Measurements from ENCODE around the gene RNF208.
"Not testable (repeated sequence)": the region's sequence is repeated elsewhere in the genome, so short reads cannot be mapped to it uniquely, and the experiment has no call there.

The RNF208 gene

GRCh38 chr9:137262909-137263285 is 40.9 kb upstream of the RNF208 start:
- Histone ChIP-seq H3K27me3 (ENCODE audit: control insufficient read depth, insufficient read depth, low read length) (no peaks in the 10 kb centered on the region), H3K9me3 (ENCODE audit: control insufficient read depth, low read length) (no peaks in the 10 kb centered on the region), H3K4me3 (ENCODE audit: low read length) (no peak overlapping the region), H3K9ac (ENCODE audit: low read length) (no peak overlapping the region), H3K4me1 (ENCODE audit: control insufficient read depth, insufficient read depth, low read length) (peaks cover 2% of the 10 kb centered on the region), H3K36me3 (ENCODE audit: control insufficient read depth, insufficient read depth, low read length) (peaks cover 4% of the 10 kb centered on the region)

GRCh38 chr9:137262173-137262908 is 40.3 kb upstream of the RNF208 start:
- H3K27me3 ChIP-seq (ENCODE audit: control insufficient read depth, insufficient read depth, low read length); H3K9me3 ChIP-seq (ENCODE audit: control insufficient read depth, low read length); H3K4me1 ChIP-seq (ENCODE audit: control insufficient read depth, insufficient read depth, low read length); H3K4me3 ChIP-seq (ENCODE audit: low read length); H3K36me3 ChIP-seq (ENCODE audit: control insufficient read depth, insufficient read depth, low read length); H3K9ac ChIP-seq (ENCODE audit: low read length): not testable (repeated sequence)

GRCh38 chr9:137256856-137257255 is 34.8 kb upstream of the RNF208 start:
- Histone ChIP-seq H3K27me3 (ENCODE audit: control insufficient read depth, insufficient read depth, low read length) (no peaks in the 10 kb centered on the region), H3K9ac (ENCODE audit: low read length) (no peak overlapping the region), H3K36me3 (ENCODE audit: control insufficient read depth, insufficient read depth, low read length) (no peaks in the 10 kb centered on the region), H3K4me3 (ENCODE audit: low read length) (no peak overlapping the region), H3K9me3 (ENCODE audit: control insufficient read depth, low read length) (no peaks in the 10 kb centered on the region), H3K4me1 (ENCODE audit: control insufficient read depth, insufficient read depth, low read length) (peaks cover 31% of the 10 kb centered on the region)

DNA sequence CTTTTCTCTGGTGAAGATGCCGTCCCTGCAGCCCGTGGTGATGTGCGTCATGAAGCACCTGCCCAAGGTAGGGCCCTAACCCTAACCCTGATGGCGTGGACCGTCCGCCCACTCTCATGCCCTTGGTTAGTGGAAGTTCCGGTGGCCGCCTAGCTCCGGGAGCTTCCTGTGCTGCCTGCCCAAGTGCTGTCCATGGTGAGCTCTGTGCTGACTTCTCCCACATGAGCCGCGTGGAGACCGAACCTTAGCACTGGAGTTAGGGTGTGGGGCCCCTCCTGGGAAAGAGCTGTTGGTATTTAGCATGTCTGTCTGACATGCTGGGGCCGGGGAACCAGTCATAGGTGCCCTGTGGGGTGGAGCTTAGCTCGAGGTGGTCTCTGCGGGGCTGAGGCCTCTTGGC is 34.3 kb upstream of the RNF208 start:
- Histone ChIP-seq H3K4me1 (ENCODE audit: control insufficient read depth, insufficient read depth, low read length) (peaks cover 31% of the 10 kb centered on the region), H3K9ac (ENCODE audit: low read length) (peak overlapping the region; percentile 69), H3K9me3 (ENCODE audit: control insufficient read depth, low read length) (no peaks in the 10 kb centered on the region), H3K27me3 (ENCODE audit: control insufficient read depth, insufficient read depth, low read length) (no peaks in the 10 kb centered on the region), H3K36me3 (ENCODE audit: control insufficient read depth, insufficient read depth, low read length) (no peaks in the 10 kb centered on the region), H3K4me3 (ENCODE audit: low read length) (peak overlapping the region; percentile 44)

GRCh38 chr9:137255448-137256114 is 33.5 kb upstream of the RNF208 start:
- Histone ChIP-seq H3K4me1 (ENCODE audit: control insufficient read depth, insufficient read depth, low read length) (peaks cover 31% of the 10 kb centered on the region), H3K9ac (ENCODE audit: low read length) (peak overlapping the region; percentile 69), H3K27me3 (ENCODE audit: control insufficient read depth, insufficient read depth, low read length) (no peaks in the 10 kb centered on the region)

GRCh38 chr9:137254624-137255447 is 32.8 kb upstream of the RNF208 start, which contains the start of gene NELFB:
Gene NELFB, plus strand, starts transcription at chr9:137255327.
- Histone ChIP-seq H3K4me3 (ENCODE audit: low read length) (peak within 1 kb of the TSS; percentile 50), H3K9ac (ENCODE audit: low read length) (peak within 1 kb of the TSS; percentile 69), H3K9me3 (ENCODE audit: control insufficient read depth, low read length) (no peaks in the 10 kb centered on the region), H3K4me1 (ENCODE audit: control insufficient read depth, insufficient read depth, low read length) (peaks cover 31% of the 10 kb centered on the region), H3K27me3 (ENCODE audit: control insufficient read depth, insufficient read depth, low read length) (no peaks in the 10 kb centered on the region), H3K36me3 (ENCODE audit: control insufficient read depth, insufficient read depth, low read length) (no peaks in the 10 kb centered on the region)

More at GRCh38 chr9:137255448-137256114, 33.5 kb upstream of the RNF208 start:
- no peaks in the 10 kb centered on the region for H3K36me3 ChIP-seq (ENCODE audit: control insufficient read depth, insufficient read depth, low read length)
- H3K9me3 ChIP-seq (ENCODE audit: control insufficient read depth, low read length): no peaks in the 10 kb centered on the region
- H3K4me3 ChIP-seq (ENCODE audit: low read length): peak overlapping the region; percentile 44

- H3K9me3 ChIP-seq (ENCODE audit: control insufficient read depth, low read length): no peaks in the 10 kb centered on the region
- H3K27me3 ChIP-seq (ENCODE audit: control insufficient read depth, insufficient read depth, low read length): no peaks in the 10 kb centered on the region
- peaks cover 31% of the 10 kb centered on the region for H3K4me1 ChIP-seq (ENCODE audit: control insufficient read depth, insufficient read depth, low read length)
- H3K4me3 ChIP-seq (ENCODE audit: low read length): peak overlapping the region; percentile 50
- no peaks in the 10 kb centered on the region for H3K36me3 ChIP-seq (ENCODE audit: control insufficient read depth, insufficient read depth, low read length)
- peak overlapping the region; percentile 65 for H3K9ac ChIP-seq (ENCODE audit: low read length)
Measured at GRCh38 chr9:137253717-137254623, 31.9 kb upstream of the RNF208 start.

DNA sequence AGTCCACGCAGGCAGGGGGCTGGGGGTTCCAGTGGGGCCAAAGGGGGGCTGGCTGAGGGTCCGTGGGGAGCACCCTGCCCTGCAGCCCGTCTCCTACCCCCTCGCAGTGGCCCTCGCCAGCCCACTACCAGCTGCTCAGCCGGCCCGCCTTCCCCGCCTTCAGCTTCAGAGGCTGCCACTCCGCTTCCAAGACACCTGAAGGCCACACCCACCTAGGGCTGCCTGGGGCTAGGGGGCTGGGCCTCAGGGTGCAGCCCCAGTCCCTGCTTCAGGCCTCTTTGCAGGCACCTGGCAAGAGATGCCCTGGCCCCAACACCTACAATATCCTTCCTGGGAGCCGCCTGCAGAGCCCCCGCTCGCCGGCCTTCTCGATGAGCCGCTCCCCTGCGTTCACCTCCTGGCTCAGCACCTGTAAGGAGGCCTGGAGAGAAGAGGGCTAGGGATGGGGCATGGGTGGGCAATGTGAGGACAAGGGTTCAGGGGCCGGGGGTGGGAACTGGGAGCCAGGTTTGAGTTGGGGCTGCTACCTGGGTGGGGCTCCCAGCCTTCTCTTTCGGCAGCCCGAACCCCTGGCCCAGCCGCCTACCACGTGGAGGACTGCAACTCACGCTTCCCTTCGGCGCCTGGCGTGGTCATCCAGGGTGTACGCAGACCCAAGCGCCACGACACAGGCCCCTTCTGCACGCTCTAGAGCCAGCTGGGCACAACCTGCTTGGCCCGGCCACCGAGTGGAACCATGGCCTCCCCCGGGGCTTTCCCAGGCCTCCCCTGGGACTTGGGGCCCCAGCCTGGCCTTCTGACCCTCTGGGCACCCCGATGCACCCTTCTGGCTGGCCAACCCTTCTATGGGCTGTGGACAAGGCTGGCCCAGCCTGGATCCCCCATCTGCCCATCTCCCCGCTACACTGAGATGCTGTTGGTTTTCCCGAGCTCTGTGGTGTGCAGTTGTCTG is 30.8 kb upstream of the RNF208 start:
- Histone ChIP-seq H3K36me3 (ENCODE audit: control insufficient read depth, insufficient read depth, low read length) (no peaks in the 10 kb centered on the region), H3K27me3 (ENCODE audit: control insufficient read depth, insufficient read depth, low read length) (no peaks in the 10 kb centered on the region), H3K9ac (ENCODE audit: low read length) (no peak overlapping the region), H3K9me3 (ENCODE audit: control insufficient read depth, low read length) (no peaks in the 10 kb centered on the region), H3K4me3 (ENCODE audit: low read length) (no peak overlapping the region), H3K4me1 (ENCODE audit: control insufficient read depth, insufficient read depth, low read length) (peaks cover 31% of the 10 kb centered on the region)

DNA sequence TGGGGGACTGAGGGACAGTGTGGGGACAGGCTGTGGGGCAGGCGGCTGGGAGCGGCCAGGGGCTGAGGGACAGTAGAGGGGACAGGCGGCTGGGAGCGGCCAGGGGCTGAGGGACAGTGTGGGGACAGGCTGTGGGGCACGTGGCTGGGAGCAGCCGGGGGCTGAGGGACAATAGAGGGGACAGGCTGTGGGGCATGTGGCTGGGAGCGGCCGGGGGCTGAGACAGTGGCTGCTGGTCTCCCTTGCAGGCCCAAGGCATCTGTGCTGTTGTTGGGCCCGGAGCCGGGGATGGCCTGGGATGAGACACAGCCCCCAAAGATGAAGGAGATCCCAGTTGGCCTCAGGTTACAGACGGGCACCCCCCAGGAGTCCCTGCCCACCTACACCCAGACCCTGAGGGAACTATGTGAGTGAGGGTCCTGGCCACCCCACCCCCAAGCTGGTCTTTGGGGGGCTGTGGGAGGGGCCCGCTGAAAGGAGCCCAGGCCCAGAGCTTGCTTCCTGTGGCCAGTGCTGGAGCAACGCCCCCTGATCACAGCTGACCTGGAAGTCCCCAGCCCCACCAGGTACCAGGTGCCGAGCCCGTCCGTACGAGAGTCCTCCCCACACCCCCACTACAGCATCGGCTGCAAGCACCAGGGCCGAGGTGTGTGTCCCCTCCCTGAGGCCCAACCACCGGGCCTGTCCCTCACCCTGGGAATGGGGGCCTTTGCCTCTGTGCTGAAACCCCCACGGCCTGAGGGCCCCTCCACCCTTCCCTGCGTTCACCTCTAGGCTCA is 29.6 kb upstream of the RNF208 start:
- H3K36me3 ChIP-seq (ENCODE audit: control insufficient read depth, insufficient read depth, low read length): no peaks in the 10 kb centered on the region
- peaks cover 27% of the 10 kb centered on the region for H3K4me1 ChIP-seq (ENCODE audit: control insufficient read depth, insufficient read depth, low read length)
- H3K9ac ChIP-seq (ENCODE audit: low read length): no peak overlapping the region
- no peaks in the 10 kb centered on the region for H3K9me3 ChIP-seq (ENCODE audit: control insufficient read depth, low read length)
- no peaks in the 10 kb centered on the region for H3K27me3 ChIP-seq (ENCODE audit: control insufficient read depth, insufficient read depth, low read length)
- H3K4me3 ChIP-seq (ENCODE audit: low read length): no peak overlapping the region

DNA sequence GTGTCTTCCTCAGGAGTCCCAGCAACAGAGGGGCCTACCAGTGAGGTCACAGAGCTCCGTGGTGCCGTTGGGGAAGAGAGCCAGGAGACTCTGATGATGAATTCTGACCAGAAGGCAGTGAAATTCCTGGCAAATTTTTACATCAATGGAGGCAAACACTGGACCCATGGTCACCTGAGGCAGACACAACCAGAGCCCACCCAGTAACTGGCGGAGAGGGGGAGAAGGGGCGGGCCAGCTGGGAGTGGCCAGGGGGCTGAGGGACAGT is 29.1 kb upstream of the RNF208 start, which contains the start of gene STPG3:
TSS of gene STPG3 (plus strand) at position 93 of the 268 bp plus-strand sequence. CDS start at position 94, 1 bp downstream.
- H3K4me1 ChIP-seq (ENCODE audit: control insufficient read depth, insufficient read depth, low read length): peaks cover 22% of the 10 kb centered on the region
- no peaks in the 10 kb centered on the region for H3K9me3 ChIP-seq (ENCODE audit: control insufficient read depth, low read length)
- H3K27me3 ChIP-seq (ENCODE audit: control insufficient read depth, insufficient read depth, low read length): no peaks in the 10 kb centered on the region
- H3K9ac ChIP-seq (ENCODE audit: low read length): no peak within 1 kb of the TSS
- no peak within 1 kb of the TSS for H3K4me3 ChIP-seq (ENCODE audit: low read length)
- H3K36me3 ChIP-seq (ENCODE audit: control insufficient read depth, insufficient read depth, low read length): no peaks in the 10 kb centered on the region

All from mucosa of stomach (tissue), 1 donor.